Measurements from ENCODE around the gene NWD2. TPM values are rescaled to one million over a fixed set of nuclear protein-coding genes. Genes with fewer than 3 reads are reported as not detected.
A peak's percentile ranks its signal among the peaks of the same experiment; 100 is the strongest.

NWD2 gene
- polyA plus RNA-seq, 1 donor from 2014 or later: not detected

DNA sequence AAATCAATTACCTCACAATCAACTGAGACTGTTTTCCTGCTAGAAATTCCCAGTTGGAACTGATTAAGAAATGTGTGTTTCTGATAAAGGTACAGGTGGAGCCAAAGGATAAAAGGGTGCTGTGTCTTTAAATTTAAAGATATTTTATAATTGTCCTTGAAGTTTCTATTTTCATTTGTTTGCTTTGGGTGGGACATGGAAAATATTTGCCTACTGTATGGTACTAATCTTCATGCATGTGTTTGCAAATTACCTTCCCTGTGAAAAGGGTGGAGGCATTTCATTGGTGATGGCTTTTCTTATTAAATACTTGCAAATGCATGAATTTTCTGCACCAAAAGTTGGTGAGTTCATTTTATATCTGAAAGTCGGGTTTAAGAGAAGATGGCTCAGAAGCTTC is 225.7 kb downstream of the NWD2 start:
- no peaks in the 10 kb centered on the region for H3K36me3 Mint-ChIP-seq
- no peaks in the 10 kb centered on the region for H3K4me1 Mint-ChIP-seq
- no peak overlapping the region for H3K27ac Mint-ChIP-seq
- no peak overlapping the region for H3K4me3 Mint-ChIP-seq
- peaks cover 5% of the 10 kb centered on the region for H3K27me3 Mint-ChIP-seq
- H3K9me3 Mint-ChIP-seq: peaks cover 0 to 2% (median 0%) of the 10 kb centered on the region in 3 donors

DNA sequence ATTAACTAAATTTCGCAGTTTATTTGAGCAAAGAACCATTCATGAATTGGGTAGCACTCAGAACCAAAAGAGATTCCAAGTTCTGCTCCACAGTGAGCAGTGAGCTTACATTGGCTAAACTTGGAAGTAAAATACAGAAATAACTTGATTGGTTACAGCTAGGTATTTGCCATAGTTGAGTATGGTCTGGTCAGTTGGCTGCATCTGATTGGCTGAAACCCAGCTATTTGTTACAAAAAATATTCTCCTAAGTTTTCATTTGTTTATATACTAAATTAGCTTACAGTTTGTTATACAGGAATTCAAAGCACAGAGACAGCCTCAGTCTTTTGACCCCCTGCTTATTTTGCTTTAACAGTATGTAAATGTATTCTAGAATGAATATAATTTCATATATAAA is 226.6 kb downstream of the NWD2 start:
- peaks cover 0 to 2% (median 0%) of the 10 kb centered on the region in 3 donors for H3K9me3 Mint-ChIP-seq

DNA sequence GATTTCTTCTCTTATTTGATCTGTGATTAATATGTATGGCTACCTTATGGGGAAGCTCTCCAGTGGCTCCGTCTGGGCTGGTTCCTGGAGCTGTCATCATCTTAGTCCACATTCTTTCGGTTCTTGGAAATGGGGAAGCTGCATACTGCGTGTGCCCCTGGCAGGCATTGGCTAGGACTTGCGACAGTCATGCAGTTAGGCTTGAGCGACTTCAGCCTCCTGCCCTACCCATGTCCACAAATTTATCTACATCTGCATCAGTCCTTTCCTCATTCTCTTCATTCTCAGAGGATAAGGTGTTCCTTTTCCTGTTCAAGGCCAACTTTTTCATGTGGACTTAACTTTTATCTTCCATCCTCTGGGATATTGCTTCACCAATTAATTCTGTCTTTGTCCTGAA is 227.4 kb downstream of the NWD2 start:
- Mint-ChIP-seq H3K4me1 (no peaks in the 10 kb centered on the region), H3K27me3 (peaks cover 5% of the 10 kb centered on the region), H3K36me3 (no peaks in the 10 kb centered on the region), H3K4me3 (no peak overlapping the region), H3K9me3 (peaks cover 0 to 2% (median 0%) of the 10 kb centered on the region in 3 donors), H3K27ac (no peak overlapping the region)

More for the DNA sequence above, 226.6 kb downstream of the NWD2 start:
- Mint-ChIP-seq H3K27ac (no peak overlapping the region), H3K27me3 (peaks cover 5% of the 10 kb centered on the region), H3K36me3 (no peaks in the 10 kb centered on the region), H3K4me3 (no peak overlapping the region), H3K4me1 (no peaks in the 10 kb centered on the region)

DNA sequence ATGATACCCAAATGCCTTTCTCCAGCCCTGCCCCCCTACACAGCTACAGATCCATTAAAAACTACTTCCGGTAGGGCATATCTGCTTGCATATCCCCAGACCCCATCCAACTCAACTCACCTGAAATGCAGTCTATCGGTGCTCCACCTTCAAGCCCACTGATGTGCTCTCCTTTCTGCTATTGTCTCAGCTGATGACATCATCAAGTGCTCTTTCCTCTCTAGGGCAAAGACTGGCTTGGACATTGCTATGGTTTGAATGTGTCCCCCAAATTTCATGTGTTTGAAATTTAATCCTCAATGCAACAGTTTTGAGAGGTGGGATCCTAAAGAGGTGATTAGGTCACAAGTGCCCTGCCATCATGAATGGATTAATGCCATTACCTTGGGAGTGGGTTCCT is 229.3 kb downstream of the NWD2 start:
- Mint-ChIP-seq H3K4me3 (no peak overlapping the region), H3K9me3 (peaks cover 0 to 6% (median 0%) of the 10 kb centered on the region in 3 donors), H3K4me1 (no peaks in the 10 kb centered on the region), H3K27me3 (peaks cover 8% of the 10 kb centered on the region), H3K27ac (no peak overlapping the region), H3K36me3 (no peaks in the 10 kb centered on the region)

DNA sequence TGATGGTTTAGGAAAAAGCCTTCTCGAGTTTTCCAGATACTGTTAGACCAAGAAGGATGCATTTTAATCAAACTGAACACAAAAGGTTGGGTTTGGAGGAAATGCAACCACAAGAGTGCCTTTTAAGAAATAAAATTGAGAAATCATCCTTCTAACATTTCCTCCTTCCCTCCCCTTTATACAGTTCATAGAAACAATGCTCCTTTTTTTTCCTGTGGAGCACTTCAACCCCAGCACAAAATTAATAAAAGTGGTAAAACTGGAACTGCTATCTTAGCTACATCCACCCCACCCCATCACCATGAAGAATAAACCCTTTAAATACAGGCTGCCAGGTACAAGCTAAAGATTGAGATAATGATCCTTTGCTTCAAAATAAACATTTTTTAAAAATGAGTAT is 230.5 kb downstream of the NWD2 start:
- no peak overlapping the region for H3K27ac Mint-ChIP-seq
- H3K4me1 Mint-ChIP-seq: peaks cover 0 to 4% (median 0%) of the 10 kb centered on the region in 3 donors
- H3K36me3 Mint-ChIP-seq: no peaks in the 10 kb centered on the region
- peaks cover 10% of the 10 kb centered on the region for H3K27me3 Mint-ChIP-seq
- H3K4me3 Mint-ChIP-seq: no peak overlapping the region
- peaks cover 0 to 6% (median 2%) of the 10 kb centered on the region in 3 donors for H3K9me3 Mint-ChIP-seq

DNA sequence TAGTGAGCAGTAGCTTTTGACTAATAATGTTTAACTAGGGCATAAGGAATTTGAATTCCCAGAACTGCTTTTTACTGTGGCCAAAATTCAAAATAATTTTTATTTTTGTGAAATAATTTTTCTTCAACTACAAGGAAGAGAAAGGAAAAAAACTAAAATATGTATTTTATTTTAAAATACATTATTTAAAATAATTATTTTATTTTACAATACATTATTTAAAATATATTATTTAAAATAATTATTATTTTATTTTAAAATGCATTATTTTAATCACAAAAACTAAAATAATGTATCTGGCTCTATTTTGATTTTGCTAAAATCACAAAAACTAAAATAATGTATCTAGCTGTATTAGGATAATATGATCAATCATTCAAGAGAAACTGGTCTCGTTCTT is 231.2 kb downstream of the NWD2 start:
- Mint-ChIP-seq H3K27me3 (peaks cover 16% of the 10 kb centered on the region), H3K4me1 (peaks cover 0 to 4% (median 0%) of the 10 kb centered on the region in 3 donors), H3K27ac (no peak overlapping the region), H3K36me3 (no peaks in the 10 kb centered on the region), H3K4me3 (no peak overlapping the region), H3K9me3 (peaks cover 0 to 9% (median 2%) of the 10 kb centered on the region in 3 donors)

DNA sequence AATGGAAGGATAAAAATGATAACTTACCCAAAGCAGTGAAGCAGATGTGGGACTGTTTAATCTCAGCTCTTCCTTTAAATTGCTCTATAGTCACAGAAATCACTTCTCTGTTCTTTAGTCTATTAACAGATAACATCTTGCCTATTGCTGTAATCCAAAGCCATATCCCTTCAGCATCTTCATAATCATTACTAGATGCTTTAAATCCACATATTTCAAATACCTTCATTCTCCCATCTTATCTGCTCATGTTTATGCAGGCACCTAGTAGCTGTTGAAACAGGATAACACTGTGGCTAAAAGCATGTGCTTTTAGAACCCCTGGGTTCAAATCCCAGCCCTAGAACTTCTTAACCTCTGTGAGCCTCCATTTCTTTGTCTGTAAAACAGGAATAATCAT is 231.7 kb downstream of the NWD2 start:
- H3K4me1 Mint-ChIP-seq: peaks cover 0 to 4% (median under 1%) of the 10 kb centered on the region in 3 donors
- peaks cover 0 to 9% (median 2%) of the 10 kb centered on the region in 3 donors for H3K9me3 Mint-ChIP-seq
- H3K27me3 Mint-ChIP-seq: peaks cover 16% of the 10 kb centered on the region
- H3K27ac Mint-ChIP-seq: no peak overlapping the region
- no peak overlapping the region for H3K4me3 Mint-ChIP-seq
- H3K36me3 Mint-ChIP-seq: no peaks in the 10 kb centered on the region

DNA sequence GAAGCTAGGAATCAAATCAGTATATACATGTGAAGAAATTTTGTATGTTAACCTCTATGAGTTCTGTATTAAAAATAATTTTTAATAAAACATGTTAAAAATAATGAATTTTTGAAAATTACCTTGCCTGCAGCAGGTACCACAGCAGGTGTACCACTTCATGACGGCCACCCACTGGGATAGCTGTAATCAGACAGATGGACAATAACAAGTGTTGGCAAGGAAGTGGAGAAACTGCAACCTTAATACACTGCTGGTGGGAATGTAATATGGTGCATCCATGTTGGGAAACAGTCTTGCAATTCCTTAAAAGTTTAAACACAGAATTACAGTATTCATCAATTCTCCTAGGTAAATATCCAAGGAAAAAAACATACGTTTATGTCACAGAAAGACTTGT is 232.1 kb downstream of the NWD2 start:
- peaks cover 16% of the 10 kb centered on the region for H3K27me3 Mint-ChIP-seq
- no peak overlapping the region for H3K27ac Mint-ChIP-seq
- H3K4me1 Mint-ChIP-seq: peaks cover 2 to 6% (median 4%) of the 10 kb centered on the region in 3 donors
- H3K9me3 Mint-ChIP-seq: peaks cover 2 to 13% (median 3%) of the 10 kb centered on the region in 3 donors
- H3K4me3 Mint-ChIP-seq: no peak overlapping the region
- no peaks in the 10 kb centered on the region for H3K36me3 Mint-ChIP-seq

DNA sequence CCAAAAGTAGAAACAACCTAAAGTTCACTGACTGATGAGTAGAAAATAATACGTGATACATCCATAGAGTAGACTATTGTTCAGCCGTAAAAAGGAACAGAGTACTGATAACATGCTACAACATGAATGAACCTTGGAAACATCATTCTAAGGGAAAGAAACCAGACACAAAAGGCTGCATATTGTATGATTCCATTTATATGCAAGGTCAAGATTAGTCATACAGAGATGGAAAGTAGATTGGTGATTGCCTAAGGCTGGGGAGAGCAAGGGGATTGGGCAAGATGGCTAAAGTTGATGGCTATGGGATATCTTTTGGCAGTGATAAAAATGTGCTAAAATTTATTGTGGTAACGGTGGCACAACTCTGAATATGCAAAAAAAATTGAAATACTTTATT is 232.6 kb downstream of the NWD2 start:
- Mint-ChIP-seq H3K27me3 (peaks cover 17% of the 10 kb centered on the region), H3K36me3 (no peaks in the 10 kb centered on the region), H3K9me3 (peaks cover 2 to 15% (median 6%) of the 10 kb centered on the region in 3 donors), H3K4me1 (peaks cover 2 to 6% (median 5%) of the 10 kb centered on the region in 3 donors), H3K27ac (peak overlapping the region in 1 of 3 donors; percentile 36), H3K4me3 (no peak overlapping the region)

GRCh38 chr4:37478151-37478550 is 233.6 kb downstream of the NWD2 start:
- Mint-ChIP-seq H3K27ac (no peak overlapping the region), H3K4me3 (no peak overlapping the region), H3K9me3 (peaks cover 4 to 17% (median 11%) of the 10 kb centered on the region in 3 donors), H3K4me1 (peaks cover 2 to 6% (median 5%) of the 10 kb centered on the region in 3 donors), H3K36me3 (no peaks in the 10 kb centered on the region), H3K27me3 (peaks cover 18% of the 10 kb centered on the region)

GRCh38 chr4:37480509-37480908 is 236.0 kb downstream of the NWD2 start:
- H3K9me3 Mint-ChIP-seq: peaks cover 6 to 17% (median 11%) of the 10 kb centered on the region in 3 donors
- H3K27ac Mint-ChIP-seq: no peak overlapping the region
- H3K36me3 Mint-ChIP-seq: no peaks in the 10 kb centered on the region
- H3K27me3 Mint-ChIP-seq: peaks cover 16% of the 10 kb centered on the region
- peaks cover 2 to 6% (median 5%) of the 10 kb centered on the region in 3 donors for H3K4me1 Mint-ChIP-seq
- no peak overlapping the region for H3K4me3 Mint-ChIP-seq

DNA sequence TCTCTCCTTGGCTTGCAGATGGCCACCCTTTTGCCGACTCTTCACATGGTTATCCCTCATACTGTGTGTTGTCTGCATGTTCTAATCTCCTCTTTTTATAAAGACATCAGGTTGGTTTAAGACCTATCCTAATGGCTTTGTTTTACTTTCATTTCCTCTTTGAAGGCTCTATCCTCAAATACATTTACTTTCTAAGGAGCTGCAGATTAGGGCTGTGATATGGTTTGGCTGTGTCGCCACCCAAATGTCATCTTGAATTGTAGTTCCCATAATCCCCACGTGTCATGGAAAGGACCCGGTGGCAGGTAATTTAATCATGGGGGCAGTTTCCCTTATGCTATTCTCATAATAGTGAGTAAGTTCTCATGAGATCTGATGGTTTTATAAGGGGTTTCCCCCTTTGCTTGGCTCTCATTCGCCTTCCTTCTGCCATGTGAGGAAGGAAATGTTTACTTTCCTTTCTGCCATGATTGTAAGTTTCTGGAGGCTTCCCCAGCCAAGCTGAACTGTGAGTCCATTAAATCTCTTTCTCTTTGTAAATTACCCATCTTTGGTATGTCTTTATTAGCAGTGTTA is 237.1 kb downstream of the NWD2 start:
- Mint-ChIP-seq H3K4me3 (no peak overlapping the region), H3K4me1 (peaks cover 2 to 6% (median 5%) of the 10 kb centered on the region in 3 donors), H3K27me3 (peaks cover 16% of the 10 kb centered on the region), H3K36me3 (no peaks in the 10 kb centered on the region), H3K9me3 (peaks cover 6 to 17% (median 11%) of the 10 kb centered on the region in 3 donors), H3K27ac (no peak overlapping the region)

DNA sequence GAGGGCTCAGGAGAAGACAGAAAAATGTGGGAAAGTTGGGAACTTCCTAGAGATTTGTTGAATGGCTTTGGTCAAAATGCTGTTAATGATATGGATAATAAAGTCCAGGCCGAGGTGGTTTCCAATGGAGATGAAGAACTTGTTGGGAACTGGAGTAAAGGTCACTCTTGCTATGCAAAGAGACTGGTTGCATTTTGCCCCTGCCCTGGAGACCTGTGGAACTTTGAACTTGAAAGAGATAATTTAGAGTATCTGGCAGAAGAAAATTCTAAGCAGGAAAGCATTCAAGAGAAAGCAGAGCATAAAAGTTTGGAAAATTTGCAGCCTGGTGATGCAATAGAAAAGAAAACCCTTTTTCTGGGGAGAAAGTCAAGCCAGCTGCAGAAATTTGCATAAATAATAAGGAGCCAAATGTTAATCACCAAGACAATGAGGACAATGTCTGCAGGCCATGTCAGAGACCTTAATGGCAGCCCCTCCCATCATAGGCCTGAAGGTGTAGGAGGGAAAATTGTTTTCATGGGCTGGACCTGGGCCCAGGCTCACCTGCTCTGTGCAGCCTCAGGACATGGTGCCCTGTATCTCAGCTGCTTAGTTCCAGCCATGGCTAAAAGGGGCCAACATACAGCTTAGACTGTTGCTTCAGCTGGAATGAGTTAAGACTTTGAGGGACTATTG is 237.8 kb downstream of the NWD2 start:
- Mint-ChIP-seq H3K36me3 (no peaks in the 10 kb centered on the region), H3K27me3 (peaks cover 16% of the 10 kb centered on the region), H3K4me3 (no peak overlapping the region), H3K27ac (no peak overlapping the region), H3K9me3 (peaks cover 6 to 15% (median 11%) of the 10 kb centered on the region in 3 donors), H3K4me1 (peaks cover 2 to 6% (median 5%) of the 10 kb centered on the region in 3 donors)

- H3K9me3 Mint-ChIP-seq: peaks cover 6 to 15% (median 11%) of the 10 kb centered on the region in 3 donors
- no peak overlapping the region for H3K4me3 Mint-ChIP-seq
- H3K36me3 Mint-ChIP-seq: no peaks in the 10 kb centered on the region
- peaks cover 2 to 6% (median 5%) of the 10 kb centered on the region in 3 donors for H3K4me1 Mint-ChIP-seq
- peaks cover 16% of the 10 kb centered on the region for H3K27me3 Mint-ChIP-seq
- no peak overlapping the region for H3K27ac Mint-ChIP-seq
Measured at GRCh38 chr4:37483610-37484009, 239.1 kb downstream of the NWD2 start.

DNA sequence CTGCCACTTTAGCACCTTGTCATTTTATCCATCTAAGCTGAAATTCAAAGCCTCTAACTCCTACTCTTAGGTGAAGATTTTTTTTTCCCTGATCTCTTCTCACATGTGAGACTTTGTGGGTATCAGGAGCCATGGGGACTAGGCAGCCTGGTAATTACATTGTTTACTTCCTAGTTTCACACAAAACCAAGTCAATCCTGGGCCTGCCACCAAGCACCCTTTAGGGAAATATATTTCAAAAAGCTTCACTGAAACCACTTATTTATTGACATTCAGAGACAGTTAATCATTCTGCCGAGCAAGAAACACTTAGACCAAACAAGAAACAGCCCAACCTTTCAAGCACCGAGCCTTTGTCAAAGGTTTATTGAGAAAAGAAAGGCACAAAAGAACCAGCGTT is 241.6 kb downstream of the NWD2 start:
- Mint-ChIP-seq H3K27me3 (peaks cover 5% of the 10 kb centered on the region), H3K36me3 (no peaks in the 10 kb centered on the region), H3K27ac (no peak overlapping the region), H3K4me1 (peaks cover 2 to 5% (median 2%) of the 10 kb centered on the region in 3 donors), H3K9me3 (peaks cover 4 to 11% (median 10%) of the 10 kb centered on the region in 3 donors), H3K4me3 (no peak overlapping the region)

DNA sequence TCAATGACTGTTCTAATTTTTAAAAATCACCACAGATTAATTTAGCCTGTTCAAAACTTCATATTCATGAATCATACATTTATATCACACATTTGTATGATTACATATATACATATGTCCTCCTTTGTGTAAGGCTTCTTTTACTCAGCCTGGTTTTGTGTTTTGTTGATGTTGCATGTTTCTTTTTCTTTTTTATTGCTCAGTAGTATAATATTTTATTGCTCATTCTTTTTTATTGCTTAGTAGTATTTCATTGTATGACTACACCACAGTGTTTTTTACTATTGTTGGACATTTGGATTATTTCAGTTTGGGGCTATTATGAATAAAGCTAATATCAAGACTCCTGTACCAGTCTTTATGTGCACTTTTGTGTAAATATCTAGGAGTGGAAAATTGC is 243.1 kb downstream of the NWD2 start:
- Mint-ChIP-seq H3K4me3 (no peak overlapping the region), H3K9me3 (peaks cover 2 to 5% (median 4%) of the 10 kb centered on the region in 3 donors), H3K4me1 (no peaks in the 10 kb centered on the region), H3K27ac (no peak overlapping the region), H3K27me3 (peaks cover 2% of the 10 kb centered on the region), H3K36me3 (no peaks in the 10 kb centered on the region)
